ENCODE measurements around the gene CFAP70.
A peak's percentile ranks its signal among the peaks of the same experiment; 100 is the strongest.

The CFAP70 gene

GRCh38 chr10:73219384-73219783, 139.3 kb downstream of the CFAP70 start:
- POLR2A ChIA-PET: no interaction called here
- H3K4me3 ChIP-seq (ENCODE audit: low read depth, low read length): no peak overlapping the region
- DNase-seq (ENCODE audit: low read depth, low spot score): no peak
- CTCF ChIA-PET: interaction anchor here (1.3 to 1.5 kb wide), 3 partner anchors 14 to 18 kb away, joined by 3 to 4 read pairs (median 3); no protein-coding TSS in a partner anchor
- no peak for TF ChIP-seq CTCF (IDR thresholded peaks at IDR 0.05; ENCODE audit: insufficient read depth, low read length, missing control alignments)

- CTCF ChIA-PET: interaction anchor here (1.3 kb wide), 2 partner anchors 15 to 20 kb away, joined by 3 read pairs; no protein-coding TSS in a partner anchor
- no peak for DNase-seq (ENCODE audit: low read depth, low spot score)
- TF ChIP-seq CTCF (IDR thresholded peaks at IDR 0.05; ENCODE audit: insufficient read depth, low read length, missing control alignments): peak; percentile 33
- H3K4me3 ChIP-seq (ENCODE audit: low read depth, low read length): no peak overlapping the region
- POLR2A ChIA-PET: no interaction called here
Measured at GRCh38 chr10:73218431-73219191, 140.1 kb downstream of the CFAP70 start.

- TF ChIP-seq CTCF (IDR thresholded peaks at IDR 0.05; ENCODE audit: insufficient read depth, low read length, missing control alignments): no peak
- ChIA-PET POLR2A (no interaction called here), CTCF (interaction anchor here (1.3 kb wide), 1 partner anchor 21 kb away, joined by 3 read pairs; no protein-coding TSS in a partner anchor)
- no peak for DNase-seq (ENCODE audit: low read depth, low spot score)
- no peak overlapping the region for H3K4me3 ChIP-seq (ENCODE audit: low read depth, low read length)
Measured at GRCh38 chr10:73217628-73218027, 141.0 kb downstream of the CFAP70 start.

GRCh38 chr10:73215749-73216148, 142.9 kb downstream of the CFAP70 start:
- DNase-seq (ENCODE audit: low read depth, low spot score): no peak
- no peak overlapping the region for H3K4me3 ChIP-seq (ENCODE audit: low read depth, low read length)
- POLR2A ChIA-PET: no interaction called here
- CTCF ChIA-PET: interaction anchor here (1.2 kb wide), 1 partner anchor 8 kb away, joined by 3 read pairs; no protein-coding TSS in a partner anchor
- no peak for TF ChIP-seq CTCF (IDR thresholded peaks at IDR 0.05; ENCODE audit: insufficient read depth, low read length, missing control alignments)

- TF ChIP-seq CTCF (IDR thresholded peaks at IDR 0.05; ENCODE audit: insufficient read depth, low read length, missing control alignments): no peak
- CTCF ChIA-PET: no interaction called here
- no peak overlapping the region for H3K4me3 ChIP-seq (ENCODE audit: low read depth, low read length)
- no peak for DNase-seq (ENCODE audit: low read depth, low spot score)
- POLR2A ChIA-PET: no interaction called here
Measured at GRCh38 chr10:73211106-73211811, 147.4 kb downstream of the CFAP70 start.

All from AG04449 (cell line).